ENCODE measurements around the gene DIS3L2. TPM values are rescaled to one million over a fixed set of nuclear protein-coding genes. Genes with fewer than 3 reads are reported as not detected.
"Not testable (repeated sequence)": the region's sequence is repeated elsewhere in the genome, so short reads cannot be mapped to it uniquely, and the experiment has no call there.

DIS3L2 gene
- total RNA-seq, 4 donors from 2014 or later = 10.3 to 63.9 (median 29.7) TPM

GRCh38 chr2:232365621-232366321 lies 404.3 kb downstream of the DIS3L2 start:
- Histone ChIP-seq H3K27me3 (no peaks in the 10 kb centered on the region), H3K4me1 (no peaks in the 10 kb centered on the region), H3K9me3 (no peaks in the 10 kb centered on the region), H3K36me3 (no peaks in the 10 kb centered on the region), H3K27ac (no peak overlapping the region), H3K4me3 (no peak overlapping the region)
- no peak for DNase-seq
- intact Hi-C loops (cut with DNase I; ENCODE audit: low total_unique reads) = no loop called here
- peak in 1 of 4 experiments; percentile 28 for TF ChIP-seq CTCF (IDR thresholded peaks at IDR 0.05)
- no peak for TF ChIP-seq POLR2A (IDR thresholded peaks at IDR 0.05)

GRCh38 chr2:232366461-232366860 lies 404.9 kb downstream of the DIS3L2 start:
- H3K4me1 ChIP-seq; intact Hi-C loops (cut with DNase I; ENCODE audit: low total_unique reads); H3K9me3 ChIP-seq; H3K36me3 ChIP-seq; H3K27ac ChIP-seq; H3K27me3 ChIP-seq; DNase-seq; H3K4me3 ChIP-seq: not testable (repeated sequence)

GRCh38 chr2:232367016-232367415 lies 405.5 kb downstream of the DIS3L2 start:
- no peak for DNase-seq
- Histone ChIP-seq H3K36me3 (no peaks in the 10 kb centered on the region), H3K27me3 (no peaks in the 10 kb centered on the region), H3K4me3 (no peak overlapping the region), H3K4me1 (no peaks in the 10 kb centered on the region), H3K27ac (no peak overlapping the region), H3K9me3 (no peaks in the 10 kb centered on the region)
- no peak for TF ChIP-seq POLR2A (IDR thresholded peaks at IDR 0.05)
- no peak for TF ChIP-seq CTCF (IDR thresholded peaks at IDR 0.05)
- intact Hi-C loops (cut with DNase I; ENCODE audit: low total_unique reads) = no loop called here

GRCh38 chr2:232367591-232368233 lies 406.2 kb downstream of the DIS3L2 start:
- TF ChIP-seq CTCF (IDR thresholded peaks at IDR 0.05) (no peak), POLR2A (IDR thresholded peaks at IDR 0.05) (no peak)
- Histone ChIP-seq H3K27ac (no peak overlapping the region), H3K36me3 (no peaks in the 10 kb centered on the region), H3K4me3 (no peak overlapping the region), H3K27me3 (no peaks in the 10 kb centered on the region), H3K9me3 (no peaks in the 10 kb centered on the region), H3K4me1 (no peaks in the 10 kb centered on the region)
- intact Hi-C loops (cut with DNase I; ENCODE audit: low total_unique reads) = no loop called here
- no peak for DNase-seq

- no peak for TF ChIP-seq CTCF (IDR thresholded peaks at IDR 0.05)
- no peak for TF ChIP-seq POLR2A (IDR thresholded peaks at IDR 0.05)
- Histone ChIP-seq H3K4me3 (no peak overlapping the region), H3K9me3 (no peaks in the 10 kb centered on the region), H3K4me1 (no peaks in the 10 kb centered on the region), H3K27me3 (no peaks in the 10 kb centered on the region), H3K27ac (no peak overlapping the region), H3K36me3 (no peaks in the 10 kb centered on the region)
- intact Hi-C loops (cut with DNase I; ENCODE audit: low total_unique reads) = no loop called here
- no peak for DNase-seq
These were observed 406.8 kb downstream of the DIS3L2 start for GRCh38 chr2:232368311-232368731.

All from uterus (tissue), 4 donors.